Measurements from ENCODE around the gene BLOC1S1.

BLOC1S1 gene

DNA sequence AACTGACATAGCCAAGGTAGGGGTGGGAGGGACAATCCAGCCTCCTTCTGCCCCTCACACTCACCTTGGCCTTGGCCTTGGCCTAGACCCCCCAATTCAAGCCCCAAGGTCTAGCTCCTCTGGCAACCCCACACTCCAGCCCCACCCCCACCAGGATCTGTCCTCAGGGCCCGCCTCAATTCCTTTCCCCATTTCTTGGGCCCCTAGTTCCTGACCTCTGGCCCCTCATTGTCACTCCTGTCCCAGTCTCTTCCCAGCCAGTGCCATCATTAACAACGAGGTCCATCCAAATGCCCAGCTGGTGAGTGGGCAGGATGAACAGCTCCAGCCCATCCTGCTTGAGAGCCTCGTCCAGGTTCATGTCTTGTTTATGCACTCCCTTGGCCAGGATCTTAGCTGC, 20.2 kb downstream of the BLOC1S1 start:
- TF ChIP-seq, protein P1, sequence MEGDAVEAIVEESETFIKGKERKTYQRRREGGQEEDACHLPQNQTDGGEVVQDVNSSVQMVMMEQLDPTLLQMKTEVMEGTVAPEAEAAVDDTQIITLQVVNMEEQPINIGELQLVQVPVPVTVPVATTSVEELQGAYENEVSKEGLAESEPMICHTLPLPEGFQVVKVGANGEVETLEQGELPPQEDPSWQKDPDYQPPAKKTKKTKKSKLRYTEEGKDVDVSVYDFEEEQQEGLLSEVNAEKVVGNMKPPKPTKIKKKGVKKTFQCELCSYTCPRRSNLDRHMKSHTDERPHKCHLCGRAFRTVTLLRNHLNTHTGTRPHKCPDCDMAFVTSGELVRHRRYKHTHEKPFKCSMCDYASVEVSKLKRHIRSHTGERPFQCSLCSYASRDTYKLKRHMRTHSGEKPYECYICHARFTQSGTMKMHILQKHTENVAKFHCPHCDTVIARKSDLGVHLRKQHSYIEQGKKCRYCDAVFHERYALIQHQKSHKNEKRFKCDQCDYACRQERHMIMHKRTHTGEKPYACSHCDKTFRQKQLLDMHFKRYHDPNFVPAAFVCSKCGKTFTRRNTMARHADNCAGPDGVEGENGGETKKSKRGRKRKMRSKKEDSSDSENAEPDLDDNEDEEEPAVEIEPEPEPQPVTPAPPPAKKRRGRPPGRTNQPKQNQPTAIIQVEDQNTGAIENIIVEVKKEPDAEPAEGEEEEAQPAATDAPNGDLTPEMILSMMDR (conservative IDR thresholded peaks at IDR 0.05): no peak
- no peak overlapping the region for H3K27ac ChIP-seq

DNA sequence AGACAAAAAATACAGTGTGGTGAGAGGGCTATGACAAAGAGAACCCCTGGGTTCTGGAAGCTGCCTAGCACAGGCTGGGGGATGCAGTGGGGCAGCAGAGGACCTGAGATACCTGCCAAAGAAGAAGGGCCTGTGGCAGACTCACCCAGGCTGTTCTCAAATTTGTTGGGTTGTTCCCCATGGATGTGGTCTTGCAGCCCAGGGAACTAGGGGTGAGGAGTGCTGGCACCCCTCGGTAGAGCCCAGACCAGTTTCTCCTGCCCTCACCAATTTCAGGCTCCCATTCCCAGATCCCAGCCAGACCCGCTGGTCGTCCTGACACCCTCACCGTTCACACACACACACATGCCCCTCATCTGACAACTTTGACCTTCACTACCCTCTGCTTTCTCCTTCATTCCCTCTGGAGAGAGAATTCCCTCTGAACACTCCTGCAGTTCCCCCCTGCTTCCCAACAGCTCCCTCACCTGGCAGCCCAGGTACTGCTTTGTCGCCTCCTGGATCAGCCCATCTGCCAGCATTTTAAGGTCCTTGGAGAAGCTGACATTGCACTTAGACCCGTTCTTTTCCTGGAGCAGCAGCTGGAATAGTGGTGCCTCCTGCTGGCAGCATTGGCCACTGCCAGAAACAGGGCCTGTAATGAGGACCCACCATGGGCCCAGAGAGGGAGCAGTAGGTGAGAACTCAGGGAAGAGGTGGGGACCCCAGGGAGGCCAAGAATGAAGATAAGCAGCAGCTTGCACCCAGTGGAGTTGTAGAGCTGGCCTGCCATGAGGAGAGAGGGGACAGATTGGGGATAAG, 21.1 kb downstream of the BLOC1S1 start:
- no peak overlapping the region; the same call in 1 of the 2 replicates for H3K27ac ChIP-seq
- TF ChIP-seq, protein P1 (conservative IDR thresholded peaks at IDR 0.05): peak; percentile 85

DNA sequence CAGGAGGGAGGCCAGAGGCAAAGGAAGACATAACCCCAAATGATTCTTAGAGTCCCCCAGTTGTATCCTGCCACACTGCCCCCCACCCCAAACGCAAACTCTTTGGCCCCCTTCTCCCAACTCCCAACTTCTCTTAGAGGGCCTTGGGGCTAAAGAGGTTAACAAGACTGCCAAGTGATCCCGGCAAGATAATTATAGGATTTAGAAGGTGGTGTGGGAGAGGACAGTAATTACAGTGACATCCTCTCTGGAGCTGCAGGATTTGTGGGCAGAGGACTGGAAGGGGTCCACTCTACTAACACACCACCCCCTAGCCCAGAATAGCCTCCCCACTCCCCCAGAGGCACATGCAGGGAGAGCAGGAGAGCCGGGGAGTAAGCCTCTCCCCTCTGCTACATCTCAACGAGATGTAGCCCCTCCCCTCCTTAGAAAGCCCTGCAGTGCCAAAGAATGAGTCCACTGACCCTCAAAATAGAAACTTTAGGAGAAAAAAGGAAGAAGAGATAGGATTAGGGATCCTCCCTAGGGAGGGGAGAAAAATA, 21.8 kb downstream of the BLOC1S1 start:
- TF ChIP-seq, protein P1 (conservative IDR thresholded peaks at IDR 0.05): no peak
- H3K27ac ChIP-seq: peak overlapping the region; percentile 48; the same call in 1 of the 2 replicates

DNA sequence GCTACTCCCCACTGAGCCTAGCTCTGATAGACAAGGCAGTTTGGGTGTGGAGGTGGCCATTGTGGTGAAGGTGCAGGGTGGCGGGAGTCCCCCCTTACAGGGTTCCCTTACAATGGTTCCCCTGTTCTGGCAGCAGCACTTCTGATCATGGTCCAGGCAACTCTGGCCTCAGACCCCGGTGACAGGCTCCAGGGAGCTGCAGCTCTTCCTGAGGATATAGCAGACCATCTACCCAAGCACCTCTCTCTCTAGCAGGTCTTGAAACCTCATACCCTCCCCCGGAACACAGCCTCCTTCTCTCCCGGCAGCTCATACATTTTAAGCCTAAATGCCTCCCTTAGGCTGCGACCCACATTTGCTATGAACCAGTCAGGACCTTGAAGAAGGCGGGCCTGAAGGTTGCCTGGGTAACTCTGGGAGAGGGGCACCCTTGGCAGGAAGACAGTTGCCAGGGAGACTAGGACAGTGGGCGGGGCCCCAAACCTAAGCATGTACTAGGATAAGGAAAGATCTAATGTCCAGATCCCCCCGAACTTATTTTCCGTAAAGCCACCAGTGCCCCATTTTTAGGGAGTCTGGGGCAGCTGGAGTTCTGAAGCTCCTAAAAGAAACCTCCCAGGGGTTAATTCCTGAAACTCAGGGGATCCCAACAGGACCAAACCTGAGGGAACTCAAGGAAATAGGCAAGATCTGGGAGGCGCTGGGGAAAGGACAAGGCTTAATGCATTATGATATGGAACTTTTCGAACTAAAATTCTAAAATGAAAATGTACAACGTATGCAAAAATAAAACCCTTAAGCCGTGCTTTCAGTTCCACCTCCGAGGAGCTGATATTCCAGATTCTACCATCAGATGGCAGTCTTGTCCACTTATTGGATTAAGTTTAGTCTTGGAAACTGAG, 22.5 kb downstream of the BLOC1S1 start:
- H3K27ac ChIP-seq: peak overlapping the region; percentile 48; the same call in 1 of the 2 replicates
- TF ChIP-seq, protein P1 (conservative IDR thresholded peaks at IDR 0.05): peak; percentile 86

DNA sequence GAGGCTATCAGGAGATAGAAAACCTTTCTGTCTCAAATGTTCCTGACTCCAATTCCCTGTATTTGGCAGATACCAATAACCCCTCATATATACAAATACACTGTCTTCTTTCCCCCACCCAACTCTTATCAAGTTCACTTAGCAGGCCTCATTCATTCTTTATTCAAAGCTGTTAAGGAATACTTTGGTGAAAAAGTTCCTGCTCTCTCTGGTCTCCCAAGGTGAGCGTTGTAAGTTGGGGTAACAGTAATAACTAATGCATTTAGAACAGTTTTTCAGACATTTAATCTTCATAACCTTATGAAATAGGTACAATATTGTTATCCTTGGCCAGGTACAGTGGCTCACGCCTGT, 23.2 kb downstream of the BLOC1S1 start:
- peak overlapping the region; percentile 48; the same call in 1 of the 2 replicates for H3K27ac ChIP-seq
- TF ChIP-seq, protein P1 (conservative IDR thresholded peaks at IDR 0.05): peak; percentile 59

DNA sequence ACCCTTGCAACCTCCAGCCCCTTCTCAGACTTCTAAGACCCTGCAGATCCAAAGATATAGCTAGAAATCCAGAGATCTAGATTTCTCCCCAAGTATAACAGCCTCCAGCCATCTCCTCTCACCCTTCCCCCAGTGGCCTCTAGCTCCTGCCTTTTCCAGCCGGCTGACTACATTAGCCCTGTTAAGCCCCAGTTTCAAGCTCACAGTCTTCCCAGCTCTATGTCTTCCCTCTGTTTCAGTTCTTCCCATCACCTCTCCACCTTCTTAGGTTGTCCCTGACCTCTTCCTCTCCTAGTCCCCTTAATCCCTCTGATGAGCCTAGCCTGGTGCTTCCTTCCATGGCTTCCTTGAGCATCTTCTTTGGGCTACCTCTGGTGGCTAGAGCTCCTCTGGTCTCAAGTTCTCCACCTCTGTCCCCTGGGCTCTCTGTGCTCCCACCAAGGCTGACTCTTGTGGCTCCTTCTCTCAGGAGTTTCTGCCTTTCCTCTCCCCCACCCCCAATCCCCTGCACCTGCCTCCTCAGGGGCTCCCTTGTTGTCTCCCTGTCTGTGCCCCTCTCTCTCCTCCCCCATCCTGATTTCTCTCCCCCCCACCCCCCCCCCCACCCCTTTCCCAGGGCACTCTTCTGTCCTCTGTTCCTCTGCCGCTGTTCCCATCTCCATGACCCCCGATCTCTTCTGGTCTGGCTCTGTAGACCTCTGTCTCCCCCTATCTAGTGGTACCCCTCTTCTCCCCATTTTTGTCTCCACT, 26.3 kb downstream of the BLOC1S1 start:
- peak overlapping the region; percentile 84 for H3K27ac ChIP-seq
- TF ChIP-seq, protein P1 (conservative IDR thresholded peaks at IDR 0.05): no peak

Measured in VCaP (cell line).